A673 (cell line): ENCODE measurements around the gene ITPR3. TPM values are rescaled to one million over a fixed set of nuclear protein-coding genes. Genes with fewer than 3 reads are reported as not detected.

Experiments
- BruUV-seq: library from RNA; stranded (reverse); fragments of 400-500 nt; replicated peaks from 2 replicates; lab custom pipeline; 2021; lab: Mats Ljungman, UMichigan
- CTCF ChIA-PET: fragments of 300-600 bp; sonication (Branson Sonifier 250); formaldehyde crosslinking; loops from one replicate; lab custom pipeline; 2022; ENCODE audit warnings: antibody characterized with exemption; lab: Charles Lee
- POLR2A ChIA-PET: fragments of 300-600 bp; sonication (Branson Sonifier 250); formaldehyde crosslinking; loops from one replicate; lab custom pipeline; 2022; ENCODE audit warnings: antibody characterized with exemption; ENCODE audit not compliant: low non-redundant PET; lab: Charles Lee
- DNase-seq: peaks from one replicate; pipeline ENCODE4 v3.0.0-alpha.2; 2015; ENCODE audit warnings: low spot score
- H3K27ac ChIP-seq: fragments of 200-600 bp; sonication (generic); 2 replicates; pipeline ENCODE4 v1.5.1; 2016; ENCODE audit warnings: mixed run types, low read depth, mild to moderate bottlenecking, mixed read lengths, antibody characterized with exemption, low read length; ENCODE audit not compliant: poor library complexity, severe bottlenecking
- H3K27me3 ChIP-seq: fragments of 200-600 bp; sonication (generic); replicated peaks from 2 replicates; pipeline ENCODE4 v1.6.1; 2017; ENCODE audit warnings: mixed run types, low read depth, mild to moderate bottlenecking, mixed read lengths, antibody characterized with exemption, low read length; ENCODE audit not compliant: insufficient read depth, poor library complexity
- H3K36me3 ChIP-seq: fragments of 200-600 bp; sonication (generic); 2 replicates; pipeline ENCODE4 v1.6.1; 2016; ENCODE audit warnings: mixed run types, mild to moderate bottlenecking, mixed read lengths, antibody characterized with exemption, low read length; ENCODE audit not compliant: insufficient read depth, poor library complexity, severe bottlenecking
- H3K4me1 ChIP-seq: fragments of 200-600 bp; sonication (generic); 2 replicates; pipeline ENCODE4 v1.6.1; 2017; ENCODE audit warnings: mixed run types, mild to moderate bottlenecking, mixed read lengths, antibody characterized with exemption, low read length; ENCODE audit not compliant: insufficient read depth, poor library complexity, severe bottlenecking
- H3K4me3 ChIP-seq: fragments of 200-600 bp; sonication (generic); 2 replicates; pipeline ENCODE4 v1.5.1; 2016; ENCODE audit warnings: low read depth, mixed run types, mild to moderate bottlenecking, mixed read lengths, low read length; ENCODE audit not compliant: poor library complexity, severe bottlenecking
- H3K9me3 ChIP-seq: fragments of 200-600 bp; sonication (generic); 2 replicates; pipeline ENCODE4 v1.6.1; 2016; ENCODE audit warnings: mixed run types, low read depth, mild to moderate bottlenecking, mixed read lengths, antibody characterized with exemption, low read length; ENCODE audit not compliant: poor library complexity, severe bottlenecking
- EZH2 ChIP-seq: fragments of 200-600 bp; sonication (generic); IDR thresholded peaks from 2 replicates; pipeline ENCODE4 v1.6.1; 2017; ENCODE audit warnings: borderline replicate concordance, low read depth, mild to moderate bottlenecking, mixed read lengths, antibody characterized with exemption, low read length; ENCODE audit not compliant: poor library complexity, severe bottlenecking
- intact Hi-C: fragments of 100-400 bp; cut with micrococcal nuclease; formaldehyde crosslinking; loops from one replicate; pipeline ENCODE4 v1.10.0; 2022; ENCODE audit not compliant: unreplicated experiment
- total RNA-seq: library from RNA; stranded (reverse); gene quantifications from 2 replicates; pipeline ENCODE4 v1.2.3, GENCODE V29; 2021
- TF ChIP-seq, protein P1 (sequence below): fragments of 300-800, 200-600 bp; sonication (generic); conservative IDR thresholded peaks from 2 replicates; pipeline ENCODE4 v1.5.1; 2017; ENCODE audit warnings: low read depth, mild to moderate bottlenecking, antibody characterized with exemption, low read length, moderate library complexity, mixed read lengths

The ITPR3 gene
- total RNA-seq, 1 experiment from 2014 or later = 27.8 TPM

DNA sequence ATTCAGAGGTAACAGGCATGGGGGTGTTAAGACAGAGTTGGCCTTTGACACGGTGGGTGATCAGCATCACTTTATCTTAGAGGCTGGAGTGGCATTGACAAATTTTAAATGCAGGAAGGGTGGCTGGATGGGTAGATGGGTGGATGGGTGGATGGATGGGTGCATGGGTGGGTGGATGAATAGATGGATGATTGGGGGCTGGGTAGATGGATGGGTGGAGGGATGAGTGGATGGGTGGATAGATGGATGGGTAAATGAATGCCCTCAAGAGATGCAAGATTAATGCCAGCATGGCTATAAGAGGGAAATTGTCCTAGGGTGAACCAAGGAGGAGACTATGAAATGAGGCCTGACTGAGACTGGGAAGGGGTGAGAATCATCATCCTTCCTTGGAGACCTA is 18.4 kb downstream of the ITPR3 start:
- intact Hi-C loops = no loop called here
- Histone ChIP-seq H3K36me3 (no peaks in the 10 kb centered on the region), H3K9me3 (no peaks in the 10 kb centered on the region), H3K4me3 (no peak overlapping the region), H3K27ac (no peak overlapping the region), H3K27me3 (no peaks in the 10 kb centered on the region), H3K4me1 (peaks cover 6% of the 10 kb centered on the region)
- ChIA-PET CTCF (no interaction called here), POLR2A (no interaction called here)
- BruUV-seq = no TSS peak
- no peak for DNase-seq
- TF ChIP-seq, protein P1, sequence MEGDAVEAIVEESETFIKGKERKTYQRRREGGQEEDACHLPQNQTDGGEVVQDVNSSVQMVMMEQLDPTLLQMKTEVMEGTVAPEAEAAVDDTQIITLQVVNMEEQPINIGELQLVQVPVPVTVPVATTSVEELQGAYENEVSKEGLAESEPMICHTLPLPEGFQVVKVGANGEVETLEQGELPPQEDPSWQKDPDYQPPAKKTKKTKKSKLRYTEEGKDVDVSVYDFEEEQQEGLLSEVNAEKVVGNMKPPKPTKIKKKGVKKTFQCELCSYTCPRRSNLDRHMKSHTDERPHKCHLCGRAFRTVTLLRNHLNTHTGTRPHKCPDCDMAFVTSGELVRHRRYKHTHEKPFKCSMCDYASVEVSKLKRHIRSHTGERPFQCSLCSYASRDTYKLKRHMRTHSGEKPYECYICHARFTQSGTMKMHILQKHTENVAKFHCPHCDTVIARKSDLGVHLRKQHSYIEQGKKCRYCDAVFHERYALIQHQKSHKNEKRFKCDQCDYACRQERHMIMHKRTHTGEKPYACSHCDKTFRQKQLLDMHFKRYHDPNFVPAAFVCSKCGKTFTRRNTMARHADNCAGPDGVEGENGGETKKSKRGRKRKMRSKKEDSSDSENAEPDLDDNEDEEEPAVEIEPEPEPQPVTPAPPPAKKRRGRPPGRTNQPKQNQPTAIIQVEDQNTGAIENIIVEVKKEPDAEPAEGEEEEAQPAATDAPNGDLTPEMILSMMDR = no peak
- TF ChIP-seq EZH2 = no peak

DNA sequence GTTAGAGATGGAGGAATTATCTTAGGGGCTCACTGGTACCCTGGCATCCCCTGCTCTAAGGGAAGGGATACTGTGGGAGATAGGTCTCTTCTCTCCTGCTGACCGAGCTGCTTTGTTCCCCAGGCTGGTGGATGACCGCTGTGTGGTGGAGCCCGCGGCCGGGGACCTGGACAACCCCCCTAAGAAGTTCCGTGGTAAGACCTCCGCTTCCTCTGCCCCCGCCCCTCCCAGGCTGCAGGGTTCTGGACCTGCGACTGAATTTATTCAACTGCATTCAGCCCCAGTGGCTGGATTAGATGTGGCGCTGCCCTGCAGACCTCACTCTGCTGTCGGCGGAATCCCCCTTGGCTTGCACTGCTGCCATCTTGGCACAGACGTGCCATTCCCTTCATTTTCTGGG is 19.2 kb downstream of the ITPR3 start:
- Histone ChIP-seq H3K27ac (no peak overlapping the region), H3K9me3 (no peaks in the 10 kb centered on the region), H3K4me3 (no peak overlapping the region), H3K4me1 (no peaks in the 10 kb centered on the region), H3K36me3 (no peaks in the 10 kb centered on the region), H3K27me3 (no peaks in the 10 kb centered on the region)
- DNase-seq = no peak
- CTCF ChIA-PET = no interaction called here
- intact Hi-C loops = no loop called here
- TF ChIP-seq, protein P1 = no peak
- no peak for TF ChIP-seq EZH2
- POLR2A ChIA-PET = no interaction called here
- no TSS peak for BruUV-seq

DNA sequence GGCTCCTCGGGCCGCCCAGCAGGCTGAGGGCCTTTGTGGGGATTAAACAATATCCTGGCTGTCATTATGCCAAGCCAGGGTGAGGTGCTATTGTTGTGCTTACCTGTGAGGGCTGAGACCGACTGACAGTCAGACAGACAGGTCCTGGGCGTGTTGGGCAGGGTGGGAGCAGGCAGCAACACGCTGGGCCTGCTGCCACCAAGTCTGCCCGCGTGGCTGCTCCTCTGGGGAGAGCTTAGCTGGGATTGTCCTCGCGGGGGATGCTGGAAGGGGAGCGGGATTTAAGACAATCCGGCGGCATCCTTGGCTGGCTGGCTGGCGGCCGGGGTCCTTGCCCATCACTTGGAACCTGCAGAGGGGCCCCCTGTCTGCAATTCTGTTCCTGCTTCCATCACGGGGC is 20.0 kb downstream of the ITPR3 start:
- ChIA-PET POLR2A (no interaction called here), CTCF (no interaction called here)
- no peaks in the 10 kb centered on the region for H3K27me3 ChIP-seq
- no peaks in the 10 kb centered on the region for H3K9me3 ChIP-seq
- H3K27ac ChIP-seq = no peak overlapping the region
- no peak overlapping the region for H3K4me3 ChIP-seq
- BruUV-seq = no TSS peak
- no peaks in the 10 kb centered on the region for H3K36me3 ChIP-seq
- no peaks in the 10 kb centered on the region for H3K4me1 ChIP-seq
- intact Hi-C loops = no loop called here
- no peak for DNase-seq
- no peak for TF ChIP-seq EZH2
- TF ChIP-seq, protein P1 = no peak
